ENCODE results near the gene OSBPL5.

OSBPL5 gene

DNA sequence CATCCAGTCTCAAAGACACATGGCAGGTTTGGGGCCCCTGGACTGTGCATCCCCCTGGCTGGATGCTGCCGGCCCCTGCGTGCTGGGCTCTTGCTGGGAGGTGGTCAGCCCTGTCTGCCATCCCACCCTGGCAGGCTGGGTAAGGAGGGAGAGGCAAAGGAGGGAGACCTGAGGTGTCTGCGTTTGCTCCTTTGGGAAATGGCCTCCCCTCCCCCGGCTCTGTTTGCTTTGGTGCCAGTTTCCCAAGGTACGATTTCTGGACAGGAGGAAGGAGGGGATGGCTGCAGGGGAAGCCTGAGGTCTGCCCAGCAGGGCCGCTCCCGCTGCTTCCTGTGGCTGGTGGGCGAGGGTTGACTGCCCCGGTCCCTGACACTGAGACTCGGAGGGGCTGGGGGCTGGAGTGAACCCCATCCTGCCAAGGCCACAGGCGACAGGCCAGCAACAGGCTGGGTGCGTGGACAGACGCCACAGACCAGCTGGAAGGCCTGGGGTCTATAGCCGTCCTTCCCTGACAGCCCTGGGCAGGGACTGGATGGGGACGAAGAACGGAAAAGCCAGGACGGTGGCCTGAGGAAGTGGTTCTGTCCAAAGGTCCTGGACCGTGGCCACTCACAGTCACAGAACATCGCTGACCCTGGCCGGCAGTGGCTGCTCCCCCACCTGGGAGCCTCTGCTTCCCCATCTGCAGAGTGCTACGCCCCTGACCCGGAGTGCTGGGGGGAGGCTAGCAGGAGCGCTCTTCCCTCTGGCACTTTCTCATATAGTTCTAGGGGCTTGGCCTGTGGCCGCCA is 38.0 kb downstream of the OSBPL5 start:
- H3K9me3 ChIP-seq (ENCODE audit: insufficient read depth, low read depth, low read length): peaks cover 2% of the 10 kb centered on the region
- H4K91ac ChIP-seq (ENCODE audit: low read depth, low read length): no peak overlapping the region
- H3K27ac ChIP-seq (ENCODE audit: low read depth, low read length): no peak overlapping the region
- WGBS (ENCODE audit: extremely low coverage, insufficient coverage, insufficient read length): no CpG with 5 or more reads among the region's 24 CpGs
- H2BK12ac ChIP-seq (ENCODE audit: low read length): no peak overlapping the region
- H2BK120ac ChIP-seq (ENCODE audit: insufficient read depth, low read length, poor library complexity): no peak overlapping the region
- H3K4me3 ChIP-seq (ENCODE audit: low read depth, low read length): no peak overlapping the region
- no peak overlapping the region for H3K4ac ChIP-seq (ENCODE audit: low read depth, low read length)
- no peaks in the 10 kb centered on the region for H3K4me1 ChIP-seq (ENCODE audit: control insufficient read depth in 1 of 2, insufficient read depth in 2 of 2, low read length in 2 of 2)
- no peak overlapping the region for H3K14ac ChIP-seq (ENCODE audit: low read length)
- no peak overlapping the region for H3K23ac ChIP-seq (ENCODE audit: low read length)
- no peak overlapping the region for H3K4me2 ChIP-seq (ENCODE audit: low read length)
- H2BK5ac ChIP-seq (ENCODE audit: low read depth, low read length, poor library complexity): no peak overlapping the region
- H2AFZ ChIP-seq (ENCODE audit: insufficient read depth, low read length, poor library complexity): no peak overlapping the region
- H3K36me3 ChIP-seq (ENCODE audit: control insufficient read depth in 1 of 2, insufficient read depth in 2 of 2, low read length in 2 of 2): peaks cover 50% of the 10 kb centered on the region in 2 experiments
- no peak overlapping the region for H2AK5ac ChIP-seq (ENCODE audit: low read length)
- no peak overlapping the region for H3K18ac ChIP-seq (ENCODE audit: low read length)
- no peaks in the 10 kb centered on the region for H3K79me2 ChIP-seq (ENCODE audit: control insufficient read depth, insufficient read depth, low read length, poor library complexity)
- H3K79me1 ChIP-seq (ENCODE audit: low read length): no peaks in the 10 kb centered on the region
- H3K27me3 ChIP-seq (ENCODE audit: insufficient read depth, low read length): no peaks in the 10 kb centered on the region
- no peak for DNase-seq
- H4K8ac ChIP-seq (ENCODE audit: low read depth, low read length): no peak overlapping the region
- H3K9ac ChIP-seq (ENCODE audit: low read length): no peak overlapping the region
- no peak overlapping the region for H4K12ac ChIP-seq (ENCODE audit: low read depth, low read length)

- no peak overlapping the region for H3K4me2 ChIP-seq (ENCODE audit: low read length)
- no peak overlapping the region for H3K4ac ChIP-seq (ENCODE audit: low read depth, low read length)
- H3K4me3 ChIP-seq (ENCODE audit: low read depth, low read length): peak overlapping the region; percentile 25
- H4K12ac ChIP-seq (ENCODE audit: low read depth, low read length): no peak overlapping the region
- no peak overlapping the region for H2AK5ac ChIP-seq (ENCODE audit: low read length)
- no peak overlapping the region for H2BK120ac ChIP-seq (ENCODE audit: insufficient read depth, low read length, poor library complexity)
- no peak overlapping the region for H2BK5ac ChIP-seq (ENCODE audit: low read depth, low read length, poor library complexity)
- no peaks in the 10 kb centered on the region for H3K79me1 ChIP-seq (ENCODE audit: low read length)
- no peaks in the 10 kb centered on the region for H3K79me2 ChIP-seq (ENCODE audit: control insufficient read depth, insufficient read depth, low read length, poor library complexity)
- no peak overlapping the region for H3K27ac ChIP-seq (ENCODE audit: low read depth, low read length)
- H3K4me1 ChIP-seq (ENCODE audit: control insufficient read depth in 1 of 2, insufficient read depth in 2 of 2, low read length in 2 of 2): no peaks in the 10 kb centered on the region
- H3K9me3 ChIP-seq (ENCODE audit: insufficient read depth, low read depth, low read length): peaks cover 2% of the 10 kb centered on the region
- no peak for DNase-seq
- H2AFZ ChIP-seq (ENCODE audit: insufficient read depth, low read length, poor library complexity): no peak overlapping the region
- H2BK12ac ChIP-seq (ENCODE audit: low read length): no peak overlapping the region
- WGBS (ENCODE audit: extremely low coverage, insufficient coverage, insufficient read length): no CpG with 5 or more reads among the region's 21 CpGs
- H3K27me3 ChIP-seq (ENCODE audit: insufficient read depth, low read length): no peaks in the 10 kb centered on the region
- no peak overlapping the region for H4K91ac ChIP-seq (ENCODE audit: low read depth, low read length)
- no peak overlapping the region for H3K9ac ChIP-seq (ENCODE audit: low read length)
- no peak overlapping the region for H4K8ac ChIP-seq (ENCODE audit: low read depth, low read length)
- no peak overlapping the region for H3K14ac ChIP-seq (ENCODE audit: low read length)
- H3K18ac ChIP-seq (ENCODE audit: low read length): no peak overlapping the region
- H3K23ac ChIP-seq (ENCODE audit: low read length): no peak overlapping the region
- H3K36me3 ChIP-seq (ENCODE audit: control insufficient read depth in 1 of 2, insufficient read depth in 2 of 2, low read length in 2 of 2): peaks cover 57 to 58% of the 10 kb centered on the region in 2 experiments
Measured at GRCh38 chr11:3126207-3126865, 38.8 kb downstream of the OSBPL5 start.

GRCh38 chr11:3124821-3125220 is 40.3 kb downstream of the OSBPL5 start:
- H3K23ac ChIP-seq (ENCODE audit: low read length): no peak overlapping the region
- no peaks in the 10 kb centered on the region for H3K79me1 ChIP-seq (ENCODE audit: low read length)
- H3K4ac ChIP-seq (ENCODE audit: low read depth, low read length): no peak overlapping the region
- H3K79me2 ChIP-seq (ENCODE audit: control insufficient read depth, insufficient read depth, low read length, poor library complexity): no peaks in the 10 kb centered on the region
- DNase-seq: no peak
- no peak overlapping the region for H2AK5ac ChIP-seq (ENCODE audit: low read length)
- no peak overlapping the region for H3K4me3 ChIP-seq (ENCODE audit: low read depth, low read length)
- peaks cover 4% of the 10 kb centered on the region for H3K9me3 ChIP-seq (ENCODE audit: insufficient read depth, low read depth, low read length)
- no peak overlapping the region for H3K4me2 ChIP-seq (ENCODE audit: low read length)
- no peak overlapping the region for H2BK120ac ChIP-seq (ENCODE audit: insufficient read depth, low read length, poor library complexity)
- no peak overlapping the region for H3K9ac ChIP-seq (ENCODE audit: low read length)
- WGBS (ENCODE audit: extremely low coverage, insufficient coverage, insufficient read length): no CpG with 5 or more reads among the region's 3 CpGs
- H3K36me3 ChIP-seq (ENCODE audit: control insufficient read depth in 1 of 2, insufficient read depth in 2 of 2, low read length in 2 of 2): peaks cover 69 to 71% of the 10 kb centered on the region in 2 experiments
- no peak overlapping the region for H3K14ac ChIP-seq (ENCODE audit: low read length)
- no peak overlapping the region for H2BK12ac ChIP-seq (ENCODE audit: low read length)
- H2AFZ ChIP-seq (ENCODE audit: insufficient read depth, low read length, poor library complexity): no peak overlapping the region
- no peaks in the 10 kb centered on the region for H3K4me1 ChIP-seq (ENCODE audit: control insufficient read depth in 1 of 2, insufficient read depth in 2 of 2, low read length in 2 of 2)
- H3K18ac ChIP-seq (ENCODE audit: low read length): no peak overlapping the region
- no peak overlapping the region for H2BK5ac ChIP-seq (ENCODE audit: low read depth, low read length, poor library complexity)
- H3K27me3 ChIP-seq (ENCODE audit: insufficient read depth, low read length): no peaks in the 10 kb centered on the region
- H4K91ac ChIP-seq (ENCODE audit: low read depth, low read length): no peak overlapping the region
- H4K8ac ChIP-seq (ENCODE audit: low read depth, low read length): no peak overlapping the region
- H3K27ac ChIP-seq (ENCODE audit: low read depth, low read length): no peak overlapping the region
- H4K12ac ChIP-seq (ENCODE audit: low read depth, low read length): no peak overlapping the region

DNA sequence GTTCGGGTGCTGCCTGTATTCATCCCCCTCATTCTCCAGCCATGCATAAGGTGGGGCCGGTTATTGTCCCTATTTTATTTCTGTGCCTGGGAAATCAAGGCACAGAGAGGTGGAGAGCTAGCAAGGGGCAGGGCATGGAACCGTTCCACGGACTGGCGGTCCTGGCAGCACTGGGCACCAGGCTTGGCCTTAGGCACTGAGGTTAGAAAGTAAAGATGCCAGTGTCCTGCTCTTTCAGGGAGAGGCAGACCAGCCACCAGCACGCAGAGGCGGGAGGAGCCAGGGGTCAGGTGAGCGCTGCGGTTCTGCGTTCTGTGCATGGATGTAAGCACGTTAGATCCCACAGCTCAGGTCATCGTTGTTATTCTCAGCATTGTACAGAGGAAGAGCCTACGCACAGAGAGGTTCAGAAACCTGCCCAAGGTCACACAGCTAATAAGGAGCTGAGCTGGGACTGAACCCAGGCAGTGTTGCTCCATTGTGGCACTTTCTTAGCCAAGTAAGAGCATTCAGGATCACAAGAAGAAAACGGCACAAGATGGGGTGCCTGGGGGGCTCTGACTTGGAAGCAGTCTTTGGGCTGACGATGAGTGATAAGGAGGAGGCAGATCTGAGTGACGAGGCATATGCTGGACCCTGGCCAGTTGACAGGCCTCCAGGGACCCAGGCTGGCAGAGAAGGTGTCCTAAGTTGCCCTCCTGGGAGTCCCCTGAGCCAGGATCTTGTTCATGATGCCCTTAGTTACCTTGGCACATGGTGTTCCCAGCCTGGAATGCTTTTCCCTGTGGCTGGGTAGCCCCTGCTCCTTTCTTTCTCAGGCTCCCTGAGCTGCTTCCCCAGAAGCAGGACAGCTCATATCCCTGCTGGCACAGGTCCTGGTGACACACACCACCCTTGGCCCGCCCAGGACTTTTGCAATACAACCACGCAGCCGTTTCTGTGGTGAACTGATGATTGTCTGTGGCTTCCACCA is 41.1 kb downstream of the OSBPL5 start:
- Histone ChIP-seq H3K27ac (ENCODE audit: low read depth, low read length) (no peak overlapping the region), H3K18ac (ENCODE audit: low read length) (no peak overlapping the region), H3K36me3 (ENCODE audit: control insufficient read depth in 1 of 2, insufficient read depth in 2 of 2, low read length in 2 of 2) (peaks cover 76 to 77% of the 10 kb centered on the region in 2 experiments), H3K79me2 (ENCODE audit: control insufficient read depth, insufficient read depth, low read length, poor library complexity) (no peaks in the 10 kb centered on the region), H3K27me3 (ENCODE audit: insufficient read depth, low read length) (no peaks in the 10 kb centered on the region), H3K23ac (ENCODE audit: low read length) (no peak overlapping the region), H3K4ac (ENCODE audit: low read depth, low read length) (no peak overlapping the region), H2BK5ac (ENCODE audit: low read depth, low read length, poor library complexity) (no peak overlapping the region), H2BK12ac (ENCODE audit: low read length) (no peak overlapping the region), H4K91ac (ENCODE audit: low read depth, low read length) (no peak overlapping the region), H3K4me3 (ENCODE audit: low read depth, low read length) (no peak overlapping the region), H3K9me3 (ENCODE audit: insufficient read depth, low read depth, low read length) (peaks cover 4% of the 10 kb centered on the region), H4K12ac (ENCODE audit: low read depth, low read length) (no peak overlapping the region), H3K79me1 (ENCODE audit: low read length) (no peaks in the 10 kb centered on the region), H3K4me1 (ENCODE audit: control insufficient read depth in 1 of 2, insufficient read depth in 2 of 2, low read length in 2 of 2) (no peaks in the 10 kb centered on the region), H3K9ac (ENCODE audit: low read length) (no peak overlapping the region), H2AFZ (ENCODE audit: insufficient read depth, low read length, poor library complexity) (no peak overlapping the region), H4K8ac (ENCODE audit: low read depth, low read length) (no peak overlapping the region), H2BK120ac (ENCODE audit: insufficient read depth, low read length, poor library complexity) (no peak overlapping the region), H3K14ac (ENCODE audit: low read length) (no peak overlapping the region), H3K4me2 (ENCODE audit: low read length) (no peak overlapping the region), H2AK5ac (ENCODE audit: low read length) (no peak overlapping the region)
- no peak for DNase-seq
- WGBS (ENCODE audit: extremely low coverage, insufficient coverage, insufficient read length): no CpG with 5 or more reads among the region's 19 CpGs
